Measurements from ENCODE around the gene ARHGAP19. TPM values are rescaled to one million over a fixed set of nuclear protein-coding genes. Genes with fewer than 3 reads are reported as not detected.

ARHGAP19 gene
- total RNA-seq, 2 experiments from 2014 or later, result 56.6 to 58.5 TPM

- CTCF ChIA-PET, result no interaction called here
- no peak overlapping the region for H3K4me3 Mint-ChIP-seq
- no peak for DNase-seq
- H3K36me3 Mint-ChIP-seq (ENCODE audit: low read depth), result no peaks in the 10 kb centered on the region
- H3K27ac Mint-ChIP-seq, result no peak overlapping the region
- H3K4me1 Mint-ChIP-seq, result peaks cover 5% of the 10 kb centered on the region
- no peaks in the 10 kb centered on the region for H3K9me3 Mint-ChIP-seq
- peaks cover 60% of the 10 kb centered on the region for H3K27me3 Mint-ChIP-seq
- POLR2A ChIA-PET, result no interaction called here
Measured at GRCh38 chr10:97188261-97188711, 104.2 kb downstream of the ARHGAP19 start.

- H3K27me3 Mint-ChIP-seq, result peaks cover 51% of the 10 kb centered on the region
- no peak for DNase-seq
- ChIA-PET POLR2A (no interaction called here), CTCF (interaction anchor here (1.1 to 1.3 kb wide), 2 partner anchors 9 to 10 kb away, joined by 4 read pairs; no protein-coding TSS in a partner anchor)
- H3K4me1 Mint-ChIP-seq, result peaks cover 5% of the 10 kb centered on the region
- H3K4me3 Mint-ChIP-seq, result no peak overlapping the region
- no peaks in the 10 kb centered on the region for H3K9me3 Mint-ChIP-seq
- H3K36me3 Mint-ChIP-seq (ENCODE audit: low read depth), result no peaks in the 10 kb centered on the region
- no peak overlapping the region for H3K27ac Mint-ChIP-seq
Measured at GRCh38 chr10:97186911-97187310, 105.5 kb downstream of the ARHGAP19 start.

GRCh38 chr10:97185326-97186058 is 106.9 kb downstream of the ARHGAP19 start, which contains the start of gene SLIT1:
Gene SLIT1, minus strand, starts transcription at chr10:97185959. Its CDS starts 285 bp downstream, at chr10:97185674.
- peaks cover 5% of the 10 kb centered on the region for H3K4me1 Mint-ChIP-seq
- no peaks in the 10 kb centered on the region for H3K36me3 Mint-ChIP-seq (ENCODE audit: low read depth)
- no peak within 1 kb of the TSS for H3K4me3 Mint-ChIP-seq
- POLR2A ChIA-PET, result no interaction called here
- no peak for DNase-seq
- H3K27me3 Mint-ChIP-seq, result peaks cover 49% of the 10 kb centered on the region
- no peaks in the 10 kb centered on the region for H3K9me3 Mint-ChIP-seq
- CTCF ChIA-PET, result interaction anchor here (2.9 kb wide), 1 partner anchor 11 kb away, joined by 10 read pairs; no protein-coding TSS in a partner anchor
- no peak within 1 kb of the TSS for H3K27ac Mint-ChIP-seq

GRCh38 chr10:97184971-97185325 is 107.5 kb downstream of the ARHGAP19 start:
- ChIA-PET CTCF (interaction anchor here (2.9 kb wide), 1 partner anchor 11 kb away, joined by 10 read pairs; no protein-coding TSS in a partner anchor), POLR2A (no interaction called here)
- peaks cover 54% of the 10 kb centered on the region for H3K27me3 Mint-ChIP-seq
- peaks cover 5% of the 10 kb centered on the region for H3K4me1 Mint-ChIP-seq
- H3K27ac Mint-ChIP-seq, result no peak overlapping the region
- H3K9me3 Mint-ChIP-seq, result no peaks in the 10 kb centered on the region
- H3K4me3 Mint-ChIP-seq, result no peak overlapping the region
- no peak for DNase-seq
- H3K36me3 Mint-ChIP-seq (ENCODE audit: low read depth), result no peaks in the 10 kb centered on the region

GRCh38 chr10:97183314-97183713 is 109.1 kb downstream of the ARHGAP19 start:
- CTCF ChIA-PET, result interaction anchor here (0.6 to 2.9 kb wide), 3 partner anchors 13 to 817 kb away, joined by 3 to 10 read pairs (median 7); no protein-coding TSS in a partner anchor
- no peak overlapping the region for H3K4me3 Mint-ChIP-seq

GRCh38 chr10:97182288-97182990 is 110.0 kb downstream of the ARHGAP19 start:
- H3K36me3 Mint-ChIP-seq (ENCODE audit: low read depth), result no peaks in the 10 kb centered on the region
- peaks cover 52% of the 10 kb centered on the region for H3K27me3 Mint-ChIP-seq
- CTCF ChIA-PET, result interaction anchor here (1.8 to 2.9 kb wide), 2 partner anchors 14 to 110 kb away, joined by 7 to 10 read pairs; no protein-coding TSS in a partner anchor
- no peak for DNase-seq
- POLR2A ChIA-PET, result no interaction called here
- no peaks in the 10 kb centered on the region for H3K9me3 Mint-ChIP-seq
- H3K27ac Mint-ChIP-seq, result no peak overlapping the region
- no peak overlapping the region for H3K4me3 Mint-ChIP-seq
- H3K4me1 Mint-ChIP-seq, result peaks cover 5% of the 10 kb centered on the region

More at GRCh38 chr10:97183314-97183713, 109.1 kb downstream of the ARHGAP19 start:
- peaks cover 55% of the 10 kb centered on the region for H3K27me3 Mint-ChIP-seq
- no peak for DNase-seq
- H3K36me3 Mint-ChIP-seq (ENCODE audit: low read depth), result no peaks in the 10 kb centered on the region
- H3K4me1 Mint-ChIP-seq, result peaks cover 5% of the 10 kb centered on the region
- POLR2A ChIA-PET, result no interaction called here
- no peaks in the 10 kb centered on the region for H3K9me3 Mint-ChIP-seq
- no peak overlapping the region for H3K27ac Mint-ChIP-seq

GRCh38 chr10:97180986-97181385 is 111.5 kb downstream of the ARHGAP19 start:
- ChIA-PET CTCF (no interaction called here), POLR2A (no interaction called here)
- Mint-ChIP-seq H3K9me3 (no peaks in the 10 kb centered on the region), H3K27me3 (peaks cover 38% of the 10 kb centered on the region), H3K4me3 (no peak overlapping the region), H3K36me3 (ENCODE audit: low read depth) (no peaks in the 10 kb centered on the region), H3K4me1 (peaks cover 3% of the 10 kb centered on the region), H3K27ac (no peak overlapping the region)
- DNase-seq, result no peak

- Mint-ChIP-seq H3K27ac (no peak overlapping the region), H3K36me3 (ENCODE audit: low read depth) (no peaks in the 10 kb centered on the region), H3K4me3 (no peak overlapping the region), H3K27me3 (peaks cover 38% of the 10 kb centered on the region), H3K4me1 (peaks cover 3% of the 10 kb centered on the region), H3K9me3 (no peaks in the 10 kb centered on the region)
- DNase-seq, result no peak
- CTCF ChIA-PET, result no interaction called here
- POLR2A ChIA-PET, result no interaction called here
Measured at GRCh38 chr10:97180363-97180755, 112.1 kb downstream of the ARHGAP19 start.

GRCh38 chr10:97179731-97180362 is 112.6 kb downstream of the ARHGAP19 start:
- Mint-ChIP-seq H3K27me3 (peaks cover 36% of the 10 kb centered on the region), H3K4me3 (no peak overlapping the region), H3K36me3 (ENCODE audit: low read depth) (no peaks in the 10 kb centered on the region), H3K4me1 (peaks cover 2% of the 10 kb centered on the region), H3K27ac (no peak overlapping the region), H3K9me3 (no peaks in the 10 kb centered on the region)
- POLR2A ChIA-PET, result no interaction called here
- CTCF ChIA-PET, result interaction anchor here (0.5 to 1.2 kb wide), 2 partner anchors 17 to 106 kb away, joined by 3 read pairs; no protein-coding TSS in a partner anchor
- DNase-seq, result no peak

GRCh38 chr10:97179311-97179710 is 113.1 kb downstream of the ARHGAP19 start:
- H3K9me3 Mint-ChIP-seq, result no peaks in the 10 kb centered on the region
- H3K4me3 Mint-ChIP-seq, result no peak overlapping the region
- CTCF ChIA-PET, result interaction anchor here (1.2 kb wide), 1 partner anchor 18 kb away, joined by 3 read pairs; no protein-coding TSS in a partner anchor
- no peaks in the 10 kb centered on the region for H3K36me3 Mint-ChIP-seq (ENCODE audit: low read depth)
- no peak for DNase-seq
- H3K4me1 Mint-ChIP-seq, result no peaks in the 10 kb centered on the region
- H3K27me3 Mint-ChIP-seq, result peaks cover 30% of the 10 kb centered on the region
- POLR2A ChIA-PET, result no interaction called here
- H3K27ac Mint-ChIP-seq, result no peak overlapping the region

- POLR2A ChIA-PET, result interaction anchor here (0.7 kb wide), 1 partner anchor 97 kb away, joined by 3 read pairs; no protein-coding TSS in a partner anchor
- Mint-ChIP-seq H3K4me3 (no peak overlapping the region), H3K27me3 (peaks cover 18% of the 10 kb centered on the region), H3K4me1 (no peaks in the 10 kb centered on the region), H3K27ac (no peak overlapping the region), H3K9me3 (no peaks in the 10 kb centered on the region), H3K36me3 (ENCODE audit: low read depth) (no peaks in the 10 kb centered on the region)
- no peak for DNase-seq
- CTCF ChIA-PET, result interaction anchor here (0.7 to 1.2 kb wide), 2 partner anchors 9 to 11 kb away, joined by 3 to 4 read pairs; no protein-coding TSS in a partner anchor
Measured at GRCh38 chr10:97178074-97178473, 114.4 kb downstream of the ARHGAP19 start.

- CTCF ChIA-PET, result interaction anchor here (1.2 kb wide), 1 partner anchor 34 kb away, joined by 3 read pairs; no protein-coding TSS in a partner anchor
- no peaks in the 10 kb centered on the region for H3K9me3 Mint-ChIP-seq
- no peak overlapping the region for H3K4me3 Mint-ChIP-seq
- no peak overlapping the region for H3K27ac Mint-ChIP-seq
- no peak for DNase-seq
- peaks cover 22% of the 10 kb centered on the region for H3K27me3 Mint-ChIP-seq
- H3K36me3 Mint-ChIP-seq (ENCODE audit: low read depth), result no peaks in the 10 kb centered on the region
- POLR2A ChIA-PET, result no interaction called here
- no peaks in the 10 kb centered on the region for H3K4me1 Mint-ChIP-seq
Measured at GRCh38 chr10:97176226-97176625, 116.2 kb downstream of the ARHGAP19 start.
